ENCODE data around the gene SRSF3.

The SRSF3 gene

DNA sequence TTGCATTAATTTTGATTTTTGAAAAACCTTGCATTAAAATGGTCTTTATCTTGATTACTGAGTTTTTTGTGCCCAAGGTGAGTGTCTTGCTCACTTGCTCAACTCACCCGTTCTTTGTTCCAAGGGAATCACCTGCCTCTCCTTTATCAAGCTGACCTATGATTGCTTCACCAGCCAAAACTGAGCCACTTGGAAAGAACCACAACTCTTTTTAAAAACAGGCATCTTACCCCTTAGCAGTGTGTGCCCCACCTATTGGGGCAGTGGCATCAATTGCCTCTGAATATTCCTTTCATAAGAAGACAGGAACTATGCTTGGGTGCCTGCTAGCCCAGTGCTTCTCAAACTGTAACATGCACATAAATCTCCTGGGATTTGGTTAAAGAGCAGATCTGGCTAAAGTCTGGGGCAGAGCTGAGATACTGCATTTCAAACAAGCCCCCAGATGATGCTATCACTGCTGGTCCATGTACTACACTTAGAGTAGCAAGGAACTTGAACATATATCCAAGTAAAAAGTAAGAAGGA, 43.6 kb upstream of the SRSF3 start (continued):
- TF ChIP-seq, protein P1, sequence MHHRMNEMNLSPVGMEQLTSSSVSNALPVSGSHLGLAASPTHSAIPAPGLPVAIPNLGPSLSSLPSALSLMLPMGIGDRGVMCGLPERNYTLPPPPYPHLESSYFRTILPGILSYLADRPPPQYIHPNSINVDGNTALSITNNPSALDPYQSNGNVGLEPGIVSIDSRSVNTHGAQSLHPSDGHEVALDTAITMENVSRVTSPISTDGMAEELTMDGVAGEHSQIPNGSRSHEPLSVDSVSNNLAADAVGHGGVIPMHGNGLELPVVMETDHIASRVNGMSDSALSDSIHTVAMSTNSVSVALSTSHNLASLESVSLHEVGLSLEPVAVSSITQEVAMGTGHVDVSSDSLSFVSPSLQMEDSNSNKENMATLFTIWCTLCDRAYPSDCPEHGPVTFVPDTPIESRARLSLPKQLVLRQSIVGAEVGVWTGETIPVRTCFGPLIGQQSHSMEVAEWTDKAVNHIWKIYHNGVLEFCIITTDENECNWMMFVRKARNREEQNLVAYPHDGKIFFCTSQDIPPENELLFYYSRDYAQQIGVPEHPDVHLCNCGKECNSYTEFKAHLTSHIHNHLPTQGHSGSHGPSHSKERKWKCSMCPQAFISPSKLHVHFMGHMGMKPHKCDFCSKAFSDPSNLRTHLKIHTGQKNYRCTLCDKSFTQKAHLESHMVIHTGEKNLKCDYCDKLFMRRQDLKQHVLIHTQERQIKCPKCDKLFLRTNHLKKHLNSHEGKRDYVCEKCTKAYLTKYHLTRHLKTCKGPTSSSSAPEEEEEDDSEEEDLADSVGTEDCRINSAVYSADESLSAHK (tag by site-specific recombination; IDR thresholded peaks at IDR 0.05), result no peak
- TF ChIP-seq ZNF184 (tag by site-specific recombination; IDR thresholded peaks at IDR 0.05), result no peak
- no peak for TF ChIP-seq MZF1 (tag by site-specific recombination; IDR thresholded peaks at IDR 0.05; ENCODE audit: borderline replicate concordance)
- TF ChIP-seq PATZ1 (tag by site-specific recombination; IDR thresholded peaks at IDR 0.05), result no peak
- no peak for TF ChIP-seq ZNF335 (tag by site-specific recombination; conservative IDR thresholded peaks at IDR 0.05)
- TF ChIP-seq ZNF530 (tag by site-specific recombination; IDR thresholded peaks at IDR 0.05; ENCODE audit: low read depth), result no peak

DNA sequence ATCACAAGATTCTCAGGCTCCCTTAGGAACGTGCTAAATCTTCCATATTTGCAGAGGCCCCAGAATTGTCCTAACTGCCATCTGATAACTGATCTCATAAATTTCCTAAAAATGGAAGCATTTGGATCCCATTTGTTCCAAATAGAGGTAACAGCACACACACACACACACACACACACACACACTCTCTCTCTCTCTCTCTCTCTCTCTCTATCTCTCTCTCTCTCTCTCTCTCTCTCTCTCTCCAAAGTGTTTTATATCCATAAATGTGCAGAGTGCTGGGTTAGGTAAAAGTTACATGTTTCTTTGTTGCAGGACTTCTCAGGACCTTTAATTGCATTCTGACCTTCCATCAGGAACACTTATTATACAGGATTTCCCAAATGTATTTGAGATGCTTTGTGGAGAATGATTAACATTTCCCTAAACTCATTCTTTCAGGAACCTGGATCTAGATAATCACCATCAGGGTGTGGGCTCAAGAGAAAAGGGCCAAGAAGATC, 38.4 kb upstream of the SRSF3 start:
- Histone ChIP-seq H3K4me3 (ENCODE audit: low read depth, low read length) (no peak overlapping the region), H3K36me3 (ENCODE audit: control insufficient read depth in 2 of 2, insufficient read depth in 1 of 2, low read length in 2 of 2) (no peaks in the 10 kb centered on the region), H3K4me1 (ENCODE audit: control insufficient read depth, insufficient read depth, low read length) (no peaks in the 10 kb centered on the region), H3K9me3 (ENCODE audit: control insufficient read depth, insufficient read depth, low read depth, low read length) (no peaks in the 10 kb centered on the region), H3K27ac (ENCODE audit: extremely low read depth, low read depth, low read length) (no peak overlapping the region)
- TF ChIP-seq ZNF239 (tag by site-specific recombination; IDR thresholded peaks at IDR 0.05) (peak; percentile 99), ZNF596 (tag by site-specific recombination; IDR thresholded peaks at IDR 0.05) (peak; percentile 97), ZNF747 (tag by site-specific recombination; IDR thresholded peaks at IDR 0.05) (no peak)
- TF ChIP-seq, protein P2, sequence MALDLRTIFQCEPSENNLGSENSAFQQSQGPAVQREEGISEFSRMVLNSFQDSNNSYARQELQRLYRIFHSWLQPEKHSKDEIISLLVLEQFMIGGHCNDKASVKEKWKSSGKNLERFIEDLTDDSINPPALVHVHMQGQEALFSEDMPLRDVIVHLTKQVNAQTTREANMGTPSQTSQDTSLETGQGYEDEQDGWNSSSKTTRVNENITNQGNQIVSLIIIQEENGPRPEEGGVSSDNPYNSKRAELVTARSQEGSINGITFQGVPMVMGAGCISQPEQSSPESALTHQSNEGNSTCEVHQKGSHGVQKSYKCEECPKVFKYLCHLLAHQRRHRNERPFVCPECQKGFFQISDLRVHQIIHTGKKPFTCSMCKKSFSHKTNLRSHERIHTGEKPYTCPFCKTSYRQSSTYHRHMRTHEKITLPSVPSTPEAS (tag by site-specific recombination; IDR thresholded peaks at IDR 0.05), result peak; percentile 29; the same call in 1 of the 2 replicates
- ChIA-PET CTCF (no interaction called here), POLR2A (no interaction called here)

- no peak overlapping the region for H3K27ac ChIP-seq (ENCODE audit: extremely low read depth, low read depth, low read length)
- H3K36me3 ChIP-seq (ENCODE audit: control insufficient read depth in 2 of 2, insufficient read depth in 1 of 2, low read length in 2 of 2), result no peaks in the 10 kb centered on the region
- ChIA-PET POLR2A (no interaction called here), CTCF (no interaction called here)
- H3K4me1 ChIP-seq (ENCODE audit: control insufficient read depth, insufficient read depth, low read length), result no peaks in the 10 kb centered on the region
- H3K4me3 ChIP-seq (ENCODE audit: low read depth, low read length), result no peak overlapping the region
- H3K9me3 ChIP-seq (ENCODE audit: control insufficient read depth, insufficient read depth, low read depth, low read length), result no peaks in the 10 kb centered on the region
- TF ChIP-seq KLF7 (tag by site-specific recombination; IDR thresholded peaks at IDR 0.05; ENCODE audit: borderline replicate concordance) (no peak), ZNF530 (tag by site-specific recombination; IDR thresholded peaks at IDR 0.05; ENCODE audit: low read depth) (no peak), ZNF223 (tag by site-specific recombination; IDR thresholded peaks at IDR 0.05) (no peak), ZNF140 (tag by site-specific recombination; IDR thresholded peaks at IDR 0.05) (no peak), SCRT2 (tag by site-specific recombination; IDR thresholded peaks at IDR 0.05) (no peak), ZNF433 (tag by site-specific recombination; IDR thresholded peaks at IDR 0.05; ENCODE audit: low read depth) (no peak), ZNF133 (tag by site-specific recombination; IDR thresholded peaks at IDR 0.05) (no peak), ZNF311 (tag by site-specific recombination; IDR thresholded peaks at IDR 0.05; ENCODE audit: borderline replicate concordance) (no peak), ZNF394 (tag by site-specific recombination; IDR thresholded peaks at IDR 0.05; ENCODE audit: borderline replicate concordance) (no peak), SP7 (tag by site-specific recombination; IDR thresholded peaks at IDR 0.05) (no peak)
- TF ChIP-seq, protein P3, sequence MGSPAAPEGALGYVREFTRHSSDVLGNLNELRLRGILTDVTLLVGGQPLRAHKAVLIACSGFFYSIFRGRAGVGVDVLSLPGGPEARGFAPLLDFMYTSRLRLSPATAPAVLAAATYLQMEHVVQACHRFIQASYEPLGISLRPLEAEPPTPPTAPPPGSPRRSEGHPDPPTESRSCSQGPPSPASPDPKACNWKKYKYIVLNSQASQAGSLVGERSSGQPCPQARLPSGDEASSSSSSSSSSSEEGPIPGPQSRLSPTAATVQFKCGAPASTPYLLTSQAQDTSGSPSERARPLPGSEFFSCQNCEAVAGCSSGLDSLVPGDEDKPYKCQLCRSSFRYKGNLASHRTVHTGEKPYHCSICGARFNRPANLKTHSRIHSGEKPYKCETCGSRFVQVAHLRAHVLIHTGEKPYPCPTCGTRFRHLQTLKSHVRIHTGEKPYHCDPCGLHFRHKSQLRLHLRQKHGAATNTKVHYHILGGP (tag by site-specific recombination; IDR thresholded peaks at IDR 0.05), result no peak
- TF ChIP-seq, protein P4, sequence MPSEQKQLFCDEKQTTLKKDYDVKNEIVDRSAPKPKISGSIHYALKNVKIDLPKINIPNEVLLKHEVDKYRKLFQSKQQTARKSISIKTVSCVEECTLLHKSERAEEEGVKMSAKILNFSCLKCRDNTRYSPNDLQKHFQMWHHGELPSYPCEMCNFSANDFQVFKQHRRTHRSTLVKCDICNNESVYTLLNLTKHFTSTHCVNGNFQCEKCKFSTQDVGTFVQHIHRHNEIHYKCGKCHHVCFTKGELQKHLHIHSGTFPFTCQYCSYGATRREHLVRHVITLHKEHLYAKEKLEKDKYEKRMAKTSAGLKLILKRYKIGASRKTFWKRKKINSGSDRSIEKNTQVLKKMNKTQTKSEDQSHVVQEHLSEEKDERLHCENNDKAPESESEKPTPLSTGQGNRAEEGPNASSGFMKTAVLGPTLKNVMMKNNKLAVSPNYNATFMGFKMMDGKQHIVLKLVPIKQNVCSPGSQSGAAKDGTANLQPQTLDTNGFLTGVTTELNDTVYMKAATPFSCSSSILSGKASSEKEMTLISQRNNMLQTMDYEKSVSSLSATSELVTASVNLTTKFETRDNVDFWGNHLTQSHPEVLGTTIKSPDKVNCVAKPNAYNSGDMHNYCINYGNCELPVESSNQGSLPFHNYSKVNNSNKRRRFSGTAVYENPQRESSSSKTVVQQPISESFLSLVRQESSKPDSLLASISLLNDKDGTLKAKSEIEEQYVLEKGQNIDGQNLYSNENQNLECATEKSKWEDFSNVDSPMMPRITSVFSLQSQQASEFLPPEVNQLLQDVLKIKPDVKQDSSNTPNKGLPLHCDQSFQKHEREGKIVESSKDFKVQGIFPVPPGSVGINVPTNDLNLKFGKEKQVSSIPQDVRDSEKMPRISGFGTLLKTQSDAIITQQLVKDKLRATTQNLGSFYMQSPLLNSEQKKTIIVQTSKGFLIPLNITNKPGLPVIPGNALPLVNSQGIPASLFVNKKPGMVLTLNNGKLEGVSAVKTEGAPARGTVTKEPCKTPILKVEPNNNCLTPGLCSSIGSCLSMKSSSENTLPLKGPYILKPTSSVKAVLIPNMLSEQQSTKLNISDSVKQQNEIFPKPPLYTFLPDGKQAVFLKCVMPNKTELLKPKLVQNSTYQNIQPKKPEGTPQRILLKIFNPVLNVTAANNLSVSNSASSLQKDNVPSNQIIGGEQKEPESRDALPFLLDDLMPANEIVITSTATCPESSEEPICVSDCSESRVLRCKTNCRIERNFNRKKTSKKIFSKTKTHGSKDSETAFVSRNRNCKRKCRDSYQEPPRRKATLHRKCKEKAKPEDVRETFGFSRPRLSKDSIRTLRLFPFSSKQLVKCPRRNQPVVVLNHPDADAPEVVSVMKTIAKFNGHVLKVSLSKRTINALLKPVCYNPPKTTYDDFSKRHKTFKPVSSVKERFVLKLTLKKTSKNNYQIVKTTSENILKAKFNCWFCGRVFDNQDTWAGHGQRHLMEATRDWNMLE (tag by site-specific recombination; conservative IDR thresholded peaks at IDR 0.05; ENCODE audit: low read depth), result no peak
These were observed 37.9 kb upstream of the SRSF3 start for GRCh38 chr6:36556281-36556680.
